ENCODE results near the gene JDP2. TPM values are rescaled to one million over a fixed set of nuclear protein-coding genes. Genes with fewer than 3 reads are reported as not detected.

JDP2 gene
- total RNA-seq, 4 donors from 2014 or later: 42.7 to 118 (median 96.9) TPM

GRCh38 chr14:75445963-75446362 is 18.1 kb downstream of the JDP2 start:
- no peak for TF ChIP-seq CTCF (IDR thresholded peaks at IDR 0.05; ENCODE audit: low read depth)

GRCh38 chr14:75446447-75446846 is 18.6 kb downstream of the JDP2 start:
- no peak for TF ChIP-seq CTCF (IDR thresholded peaks at IDR 0.05; ENCODE audit: low read depth)

GRCh38 chr14:75448209-75448608 is 20.4 kb downstream of the JDP2 start:
- TF ChIP-seq CTCF (IDR thresholded peaks at IDR 0.05; ENCODE audit: low read depth): no peak

GRCh38 chr14:75449036-75449435 is 21.2 kb downstream of the JDP2 start:
- TF ChIP-seq CTCF (IDR thresholded peaks at IDR 0.05; ENCODE audit: low read depth): no peak

- TF ChIP-seq CTCF (IDR thresholded peaks at IDR 0.05; ENCODE audit: low read depth): no peak
These were observed 21.9 kb downstream of the JDP2 start for GRCh38 chr14:75449696-75450095.

- TF ChIP-seq CTCF (IDR thresholded peaks at IDR 0.05; ENCODE audit: low read depth): no peak
These were observed 22.8 kb downstream of the JDP2 start for GRCh38 chr14:75450381-75451276.

- no peak for TF ChIP-seq CTCF (IDR thresholded peaks at IDR 0.05; ENCODE audit: low read depth)
These were observed 24.5 kb downstream of the JDP2 start for GRCh38 chr14:75452324-75452723.
